Left lung (tissue), 14 donors: Measurements from ENCODE around the gene EFNA4. TPM values are rescaled to one million over a fixed set of nuclear protein-coding genes. Genes with fewer than 3 reads are reported as not detected.

Source experiments
- ATAC-seq: fragments of 200-7000 bp; cut with Tn5 transposase; one replicate; pipeline ENCODE4 v1.9.1; 2020; ENCODE audit warnings: moderate library complexity
- DNase-seq, 4 donors: peaks; one replicate each; pipeline ENCODE4 v3.0.0-alpha.2; 2013 to 2020
- H3K27ac ChIP-seq, 2 donors: fragments of 200-600 bp; sonication (generic) in 1 of 2; one replicate each; pipeline versions ENCODE4 v1.5.0 to v1.8.0; 2020 to 2021
- H3K27me3 ChIP-seq, 2 donors: fragments of 200-600 bp; sonication (generic) in 1 of 2; one replicate each; pipeline versions ENCODE4 v1.5.0 to v1.8.0; 2020 to 2021
- H3K36me3 ChIP-seq, 2 donors: fragments of 200-600 bp; sonication (generic) in 1 of 2; one replicate each; pipeline versions ENCODE4 v1.5.0 to v1.8.0; 2020 to 2021
- H3K4me1 ChIP-seq, 2 donors: fragments of 200-600 bp; one replicate each; pipeline ENCODE4 v1.8.0; 2021
- H3K4me3 ChIP-seq, 2 donors: fragments of 200-600 bp; sonication (generic) in 1 of 2; one replicate each; pipeline versions ENCODE4 v1.5.0 to v1.8.0; 2020 to 2021; ENCODE audit warnings: mild to moderate bottlenecking in 1 of 2
- H3K9me3 ChIP-seq, 2 donors: fragments of 200-600 bp; sonication (generic) in 1 of 2; one replicate each; pipeline versions ENCODE4 v1.5.0 to v1.8.0; 2020 to 2021
- CTCF ChIP-seq, 2 donors: fragments of 200-600 bp; sonication (generic) in 1 of 2; IDR thresholded peaks; one replicate each; pipeline versions ENCODE4 v1.5.0 to v1.8.0; 2021; ENCODE audit warnings: antibody characterized with exemption in 2 of 2
- intact Hi-C, 2 donors: fragments of 100-400 bp; cut with DNase I; formaldehyde crosslinking; loops; one replicate each; pipeline versions ENCODE4 v1.11.2 to v1.14.2; 2022
- long read RNA-seq, 12 donors: library from polyadenylated mRNA in 2 of 12; unstranded in 2 of 12; transcript quantifications; one replicate each; pipeline ENCODE4 v2.0.0 and lab custom pipeline, GENCODE V29; 2019 to 2026
- polyA plus RNA-seq, 6 donors: library from polyadenylated mRNA; unstranded; fragments of 120-200 nt; gene quantifications; one replicate each; pipeline ENCODE4 v1.2.1, GENCODE V29; 2013; ENCODE audit not compliant: insufficient read length in 6 of 6
- total RNA-seq, 2 donors: library from RNA; stranded (reverse); fragmentation: NEBNext Ultra II Directional; extraction: Animal tissue kit (Norgen Biotek cat#: 25700); gene quantifications; one replicate each; pipeline ENCODE4 v1.2.1, GENCODE V29; 2021
- donor health status: DM: no; HTN: yes; CAD: no.
- donor health status: DM: no; HTN: no; CAD: no.

The EFNA4 gene
- 10 to 100 TPM in 1 of 2 donors, 1 to 10 TPM in 1; 8.6 to 11.2 TPM for total RNA-seq
- 10 to 100 TPM; 19.1 to 23.1 (median 22.6) TPM for polyA plus RNA-seq
- long read RNA-seq, donor 1, transcript EFNA4-202 (4 exons, 1,263 nt): major isoform, 15 of 15 reads
- long read RNA-seq, donor 1, partial matches to known transcripts: 0 of 15 reads
- long read RNA-seq, donor 1, other reads (novel, unspliced or antisense): 0 of 15 reads
- long read RNA-seq, donor 2, partial matches to known transcripts: 0 of 4 reads
- long read RNA-seq, donor 2, other reads (novel, unspliced or antisense): 0 of 4 reads
- long read RNA-seq, donor 3, transcript EFNA4-202 (4 exons, 1,263 nt): major isoform, 8 of 9 reads
- long read RNA-seq, donor 3, partial matches to known transcripts: 0 of 9 reads
- long read RNA-seq, donor 3, other reads (novel, unspliced or antisense): 0 of 9 reads
- long read RNA-seq, donor 4, transcript EFNA4-202 (4 exons, 1,263 nt): major isoform, 14 of 17 reads
- long read RNA-seq, donor 4, partial matches to known transcripts: 0 of 17 reads
- long read RNA-seq, donor 4, other reads (novel, unspliced or antisense): 2 of 17 reads
- long read RNA-seq, donor 5, transcript EFNA4-202 (4 exons, 1,263 nt): major isoform, 9 of 9 reads
- long read RNA-seq, donor 5, partial matches to known transcripts: 0 of 9 reads
- long read RNA-seq, donor 5, other reads (novel, unspliced or antisense): 0 of 9 reads
- long read RNA-seq, donor 6, transcript EFNA4-202 (4 exons, 1,263 nt): major isoform, 10 of 24 reads
- long read RNA-seq, donor 6, partial matches to known transcripts: 13 of 24 reads
- long read RNA-seq, donor 6, other reads (novel, unspliced or antisense): 0 of 24 reads
- long read RNA-seq, donor 7, transcript EFNA4-202 (4 exons, 1,263 nt): major isoform, 10 of 10 reads
- long read RNA-seq, donor 7, partial matches to known transcripts: 0 of 10 reads
- long read RNA-seq, donor 7, other reads (novel, unspliced or antisense): 0 of 10 reads
- long read RNA-seq, donor 8, transcript EFNA4-202 (4 exons, 1,263 nt): major isoform, 11 of 11 reads
- long read RNA-seq, donor 8, partial matches to known transcripts: 0 of 11 reads
- long read RNA-seq, donor 8, other reads (novel, unspliced or antisense): 0 of 11 reads
- long read RNA-seq, donor 9: 0 reads
- long read RNA-seq, donor 10, transcript EFNA4-202 (4 exons, 1,263 nt): major isoform, 13 of 15 reads
- long read RNA-seq, donor 10, partial matches to known transcripts: 0 of 15 reads
- long read RNA-seq, donor 10, other reads (novel, unspliced or antisense): 0 of 15 reads
- long read RNA-seq, donor 11, partial matches to known transcripts: 0 of 3 reads
- long read RNA-seq, donor 11, other reads (novel, unspliced or antisense): 0 of 3 reads
- long read RNA-seq, donor 12, transcript EFNA4-202 (4 exons, 1,263 nt): major isoform, 13 of 13 reads
- long read RNA-seq, donor 12, partial matches to known transcripts: 0 of 13 reads
- long read RNA-seq, donor 12, other reads (novel, unspliced or antisense): 0 of 13 reads

GRCh38 chr1:155063550-155064110, at the start of gene EFNA4:
Gene EFNA4 (plus strand): TSS chr1:155063740. CDS start chr1:155063824, 84 bp downstream.
- no peak for TF ChIP-seq CTCF (IDR thresholded peaks at IDR 0.05)
- intact Hi-C loops: loop anchor here in 1 of 2 donors (10.0 kb wide), 1 partner anchor 109 kb away; the partner anchor contains the start of gene PBXIP1
- Histone ChIP-seq H3K27ac (peak within 1 kb of the TSS; percentile 63 to 88), H3K4me3 (peak within 1 kb of the TSS; percentile 73 to 84), H3K9me3 (no peaks in the 10 kb centered on the region), H3K27me3 (no peaks in the 10 kb centered on the region), H3K4me1 (peaks cover 12 to 43% of the 10 kb centered on the region in 2 donors), H3K36me3 (peaks cover 0 to 51% of the 10 kb centered on the region in 2 donors)
- DNase-seq (peak; percentile 86 to 94 (median 91)), ATAC-seq (peak; percentile 95)

- TF ChIP-seq CTCF (IDR thresholded peaks at IDR 0.05): no peak
- H3K27me3 ChIP-seq: no peaks in the 10 kb centered on the region
- peaks cover 33 to 90% of the 10 kb centered on the region in 2 donors for H3K4me1 ChIP-seq
- H3K36me3 ChIP-seq: peaks cover 0 to 65% of the 10 kb centered on the region in 2 donors
- intact Hi-C loops: no loop called here
- ATAC-seq: no peak
- peak overlapping the region in 1 of 2 donors; percentile 78 for H3K27ac ChIP-seq
- H3K9me3 ChIP-seq: no peaks in the 10 kb centered on the region
- no peak for DNase-seq
- no peak overlapping the region for H3K4me3 ChIP-seq
Observed at GRCh38 chr1:155014709-155015508, 48.6 kb upstream of the EFNA4 start.

GRCh38 chr1:155015527-155016230, 47.9 kb upstream of the EFNA4 start:
- intact Hi-C loops: no loop called here

More at GRCh38 chr1:155015527-155016230, 47.9 kb upstream of the EFNA4 start:
- no peak overlapping the region for H3K4me3 ChIP-seq
- H3K27me3 ChIP-seq: no peaks in the 10 kb centered on the region
- DNase-seq: no peak
- no peaks in the 10 kb centered on the region for H3K9me3 ChIP-seq
- H3K27ac ChIP-seq: peak overlapping the region in 1 of 2 donors; percentile 78
- H3K36me3 ChIP-seq: peaks cover 0 to 65% of the 10 kb centered on the region in 2 donors
- no peak for TF ChIP-seq CTCF (IDR thresholded peaks at IDR 0.05)
- peaks cover 33 to 83% of the 10 kb centered on the region in 2 donors for H3K4me1 ChIP-seq
- ATAC-seq: no peak
